MCF 10A (cell line): Measurements from ENCODE around the gene PLCG2. TPM values are rescaled to one million over a fixed set of nuclear protein-coding genes. Genes with fewer than 3 reads are reported as not detected.

Source experiments
- BruUV-seq: library from RNA; stranded (reverse); fragments of 400-500 nt; replicated peaks from 2 replicates; lab custom pipeline; 2021; lab: Mats Ljungman, UMichigan
- CTCF ChIA-PET: fragments of 300-600 bp; sonication (Branson Sonifier 250); formaldehyde crosslinking; extraction: SDS; loops from one replicate; lab custom pipeline; 2021; ENCODE audit warnings: antibody characterized with exemption, inconsistent platforms; lab: Yijun Ruan, JAX
- POLR2A ChIA-PET: fragments of 300-600, 350-650 bp; sonication (Branson Sonifier 250); formaldehyde crosslinking; extraction: SDS; loops from one replicate; lab custom pipeline; 2020; ENCODE audit warnings: antibody characterized with exemption, inconsistent platforms; lab: Yijun Ruan, JAX
- DNase-seq: peaks from one replicate; pipeline ENCODE4 v3.0.0-alpha.2; 2018; ENCODE audit not compliant: unreplicated experiment
- H3K27ac Mint-ChIP-seq: one replicate; pipeline ENCODE4 v1.8.0; 2022; ENCODE audit warnings: mild to moderate bottlenecking, low read depth, mixed read lengths; ENCODE audit not compliant: unreplicated experiment
- H3K27me3 Mint-ChIP-seq: one replicate; pipeline ENCODE4 v1.8.0; 2022; ENCODE audit warnings: mixed read lengths; ENCODE audit not compliant: insufficient read depth, unreplicated experiment
- H3K36me3 Mint-ChIP-seq: one replicate; pipeline ENCODE4 v1.8.0; 2022; ENCODE audit warnings: mild to moderate bottlenecking, moderate library complexity, mixed read lengths; ENCODE audit not compliant: insufficient read depth, unreplicated experiment
- H3K4me1 Mint-ChIP-seq: one replicate; pipeline ENCODE4 v1.8.0; 2022; ENCODE audit warnings: mixed read lengths; ENCODE audit not compliant: insufficient read depth, unreplicated experiment
- H3K4me3 Mint-ChIP-seq: one replicate; pipeline ENCODE4 v1.8.0; 2022; ENCODE audit warnings: mild to moderate bottlenecking, moderate library complexity, mixed read lengths; ENCODE audit not compliant: unreplicated experiment
- H3K9me3 Mint-ChIP-seq: one replicate; pipeline ENCODE4 v1.8.0; 2022; ENCODE audit warnings: mixed read lengths; ENCODE audit not compliant: unreplicated experiment
- CTCF ChIP-seq: fragments of 200-600 bp; IDR thresholded peaks from one replicate; pipeline ENCODE4 v1.8.0; 2022; ENCODE audit warnings: antibody characterized with exemption, mild to moderate bottlenecking; ENCODE audit not compliant: unreplicated experiment
- intact Hi-C: fragments of 100-400 bp; cut with micrococcal nuclease; formaldehyde crosslinking; loops from 2 replicates; pipeline ENCODE4 v1.14.1; 2022
- total RNA-seq: library from RNA; stranded (reverse); gene quantifications from 2 replicates; pipeline ENCODE4 v1.2.3, GENCODE V29; 2022

PLCG2 gene
- total RNA-seq, 1 experiment from 2014 or later = 5.2 TPM

GRCh38 chr16:81942007-81942601 lies 163.0 kb downstream of the PLCG2 start:
- no peak for DNase-seq
- Mint-ChIP-seq H3K27me3 (no peaks in the 10 kb centered on the region), H3K4me3 (no peak overlapping the region), H3K27ac (no peak overlapping the region), H3K36me3 (no peaks in the 10 kb centered on the region), H3K9me3 (no peaks in the 10 kb centered on the region), H3K4me1 (peaks cover 7% of the 10 kb centered on the region)
- TF ChIP-seq CTCF = no peak
- intact Hi-C loops = loop anchor here (5.0 kb wide), 1 partner anchor 50 kb away; no protein-coding TSS in a partner anchor
- ChIA-PET POLR2A (interaction anchor here (1.1 to 1.2 kb wide), 2 partner anchors 56 to 58 kb away, joined by 3 to 5 read pairs; no protein-coding TSS in a partner anchor), CTCF (interaction anchor here (0.6 to 7.0 kb wide), 17 partner anchors 8 to 1309 kb away, joined by 3 to 119 read pairs (median 4); no protein-coding TSS in a partner anchor)
- no TSS peak for BruUV-seq

GRCh38 chr16:81945665-81946064 lies 166.6 kb downstream of the PLCG2 start:
- H3K27ac Mint-ChIP-seq = no peak overlapping the region
- POLR2A ChIA-PET = no interaction called here
- no peaks in the 10 kb centered on the region for H3K9me3 Mint-ChIP-seq
- TF ChIP-seq CTCF = no peak
- no TSS peak for BruUV-seq
- H3K36me3 Mint-ChIP-seq = no peaks in the 10 kb centered on the region
- no peak for DNase-seq
- CTCF ChIA-PET = interaction anchor here (1.8 kb wide), 1 partner anchor 283 kb away, joined by 6 read pairs; no protein-coding TSS in a partner anchor
- no peak overlapping the region for H3K4me3 Mint-ChIP-seq
- peaks cover 5% of the 10 kb centered on the region for H3K4me1 Mint-ChIP-seq
- no peaks in the 10 kb centered on the region for H3K27me3 Mint-ChIP-seq
- intact Hi-C loops = no loop called here

GRCh38 chr16:81946206-81946605 lies 167.1 kb downstream of the PLCG2 start:
- intact Hi-C loops = no loop called here
- CTCF ChIA-PET = interaction anchor here (1.8 kb wide), 1 partner anchor 283 kb away, joined by 6 read pairs; no protein-coding TSS in a partner anchor
- POLR2A ChIA-PET = no interaction called here
- TF ChIP-seq CTCF = no peak
- no peaks in the 10 kb centered on the region for H3K4me1 Mint-ChIP-seq
- H3K36me3 Mint-ChIP-seq = no peaks in the 10 kb centered on the region
- no peak overlapping the region for H3K27ac Mint-ChIP-seq
- no peak for DNase-seq
- BruUV-seq = no TSS peak
- no peaks in the 10 kb centered on the region for H3K27me3 Mint-ChIP-seq
- no peak overlapping the region for H3K4me3 Mint-ChIP-seq
- no peaks in the 10 kb centered on the region for H3K9me3 Mint-ChIP-seq

GRCh38 chr16:81951564-81951963 lies 172.5 kb downstream of the PLCG2 start:
- no peak overlapping the region for H3K4me3 Mint-ChIP-seq
- H3K4me1 Mint-ChIP-seq = no peaks in the 10 kb centered on the region
- H3K9me3 Mint-ChIP-seq = peaks cover 7% of the 10 kb centered on the region
- no peaks in the 10 kb centered on the region for H3K27me3 Mint-ChIP-seq
- H3K27ac Mint-ChIP-seq = no peak overlapping the region
- no peak for DNase-seq
- intact Hi-C loops = no loop called here
- ChIA-PET POLR2A (no interaction called here), CTCF (interaction anchor here (0.5 to 0.8 kb wide), 3 partner anchors 11 to 1738 kb away, joined by 3 to 4 read pairs (median 4); no protein-coding TSS in a partner anchor)
- no peak for TF ChIP-seq CTCF
- no TSS peak for BruUV-seq
- no peaks in the 10 kb centered on the region for H3K36me3 Mint-ChIP-seq
